Small intestine (tissue), 16 donors: ENCODE data around the gene OR2A14. TPM values are rescaled to one million over a fixed set of nuclear protein-coding genes. Genes with fewer than 3 reads are reported as not detected.

Experiments used
- DNase-seq, 2 donors: peaks; one replicate each; pipeline versions ENCODE4 v3.0.0 to v3.0.0-alpha.2; 2013
- FAIRE-seq: peaks from 2 replicates; lab custom pipeline; 2012; peaks lifted over from hg19 to GRCh38; lab: Jason Lieb, UNC
- H3K27ac ChIP-seq, 3 donors: one replicate each; pipeline ENCODE4 v1.5.1; 2013; ENCODE audit warnings: low read length in 2 of 3, mild to moderate bottlenecking in 2 of 3, control low read depth in 1 of 3, inconsistent platforms in 1 of 3, low read depth in 1 of 3, moderate library complexity in 1 of 3
- H3K27me3 ChIP-seq, 3 donors: one replicate each; pipeline ENCODE4 v1.6.1; 2013; ENCODE audit warnings: low read length in 3 of 3, inconsistent platforms in 1 of 3; ENCODE audit not compliant: control insufficient read depth in 3 of 3, insufficient read depth in 3 of 3
- H3K36me3 ChIP-seq, 3 donors: one replicate each; pipeline ENCODE4 v1.6.1; 2013; ENCODE audit warnings: low read length in 3 of 3, inconsistent platforms in 1 of 3, low read depth in 1 of 3, mild to moderate bottlenecking in 1 of 3, moderate library complexity in 1 of 3; ENCODE audit not compliant: control insufficient read depth in 3 of 3, insufficient read depth in 2 of 3
- H3K4me1 ChIP-seq, 3 donors: one replicate each; pipeline ENCODE4 v1.6.1; 2013; ENCODE audit warnings: low read length in 2 of 3, inconsistent platforms in 1 of 3, low read depth in 1 of 3, mild to moderate bottlenecking in 1 of 3, moderate library complexity in 1 of 3; ENCODE audit not compliant: control insufficient read depth in 3 of 3, insufficient read depth in 2 of 3
- H3K4me3 ChIP-seq, 3 donors: one replicate each; pipeline ENCODE4 v1.5.1; 2013; ENCODE audit warnings: low read length in 3 of 3, control low read depth in 1 of 3, inconsistent platforms in 1 of 3, low read depth in 1 of 3, mild to moderate bottlenecking in 1 of 3, moderate library complexity in 1 of 3
- H3K9me3 ChIP-seq, 2 donors: one replicate each; pipeline ENCODE4 v1.6.1; 2013; ENCODE audit warnings: low read depth in 1 of 2, low read length in 1 of 2; ENCODE audit not compliant: control insufficient read depth in 2 of 2, insufficient read depth in 1 of 2
- WGBS, 3 donors: extraction: QIAGEN DNeasy Blood & Tissue Kit; methylation state at CpG; one replicate each; pipeline ENCODE4 v1.1.7; 2013; 5-methylcytosine and 5-hydroxymethylcytosine counted together
- long read RNA-seq, 10 donors: transcript quantifications; one replicate each; lab custom pipeline, GENCODE V29; 2026
- polyA plus RNA-seq, 4 donors: library from polyadenylated mRNA; stranded (reverse) in 3 of 4; unstranded in 1 of 4; fragments of 200-250 nt in 3 of 4; fragments of 120-200 nt in 1 of 4; gene quantifications; one replicate each; pipeline versions ENCODE4 v1.2.1 to v1.2.3, GENCODE V29; 2013
- donor health status: healthy with polysubstance abuse.
- donor health status: control.
- donor health status: control.
- donor health status: Bipolar disorder and iron deficiency.
- donor health status: healthy.

Gene OR2A14
- under 1 TPM in 1 of 4 donors, not detected in 3; 0.07 TPM for polyA plus RNA-seq
- long read RNA-seq, donor 1, result 0 reads
- long read RNA-seq, donor 2, result 0 reads
- long read RNA-seq, donor 3, result 0 reads
- long read RNA-seq, donor 4, result 0 reads
- long read RNA-seq, donor 5, result 0 reads
- long read RNA-seq, donor 6, result 0 reads
- long read RNA-seq, donor 7, result 0 reads
- long read RNA-seq, donor 8, result 0 reads
- long read RNA-seq, donor 9, result 0 reads
- long read RNA-seq, donor 10, result 0 reads

- no peak for FAIRE-seq
- 74 to 84% (median 81%) methylated on average over 1 of the region's 1 CpG for WGBS, 3 donors
These were observed at the start of gene OR2A14 for GRCh38 chr7:144122876-144123275. OR2A14 (plus strand) TSS chr7:144123176; CDS start chr7:144129113, 5,937 bp downstream.

GRCh38 chr7:144074374-144074773 is 48.6 kb upstream of the OR2A14 start:
- DNase-seq, result no peak
- FAIRE-seq, result no peak
- H3K36me3 ChIP-seq, result no peaks in the 10 kb centered on the region
- H3K9me3 ChIP-seq, result no peaks in the 10 kb centered on the region
- no peak overlapping the region for H3K27ac ChIP-seq
- no peaks in the 10 kb centered on the region for H3K4me1 ChIP-seq
- H3K27me3 ChIP-seq, result no peaks in the 10 kb centered on the region
- 89 to 93% (median 90%) methylated on average over 8 of the region's 8 CpGs for WGBS, 3 donors
- H3K4me3 ChIP-seq, result no peak overlapping the region

More at GRCh38 chr7:144122876-144123275, at the start of gene OR2A14:
- Histone ChIP-seq H3K4me3 (no peak within 1 kb of the TSS), H3K9me3 (no peaks in the 10 kb centered on the region), H3K27me3 (no peaks in the 10 kb centered on the region), H3K27ac (no peak within 1 kb of the TSS), H3K36me3 (no peaks in the 10 kb centered on the region), H3K4me1 (no peaks in the 10 kb centered on the region)
- DNase-seq, result no peak

GRCh38 chr7:144085978-144086377 is 37.0 kb upstream of the OR2A14 start, which contains the start of gene OR2A12:
OR2A12 (plus strand) TSS chr7:144086278; CDS start chr7:144095108, 8,830 bp downstream.
- Histone ChIP-seq H3K4me1 (no peaks in the 10 kb centered on the region), H3K4me3 (no peak within 1 kb of the TSS), H3K27me3 (peaks cover 0 to 3% (median 0%) of the 10 kb centered on the region in 3 donors), H3K9me3 (no peaks in the 10 kb centered on the region), H3K27ac (no peak within 1 kb of the TSS), H3K36me3 (no peaks in the 10 kb centered on the region)
- 80 to 90% (median 90%) methylated on average over 2 of the region's 2 CpGs for WGBS, 3 donors
- no peak for DNase-seq
- no peak for FAIRE-seq

- no peak overlapping the region for H3K27ac ChIP-seq
- WGBS, 3 donors, result 62 to 74% (median 69%) methylated on average over 4 of the region's 4 CpGs
- no peak for FAIRE-seq
These were observed 36.2 kb upstream of the OR2A14 start for GRCh38 chr7:144086730-144087129.

GRCh38 chr7:144087230-144087629 is 35.7 kb upstream of the OR2A14 start:
- Histone ChIP-seq H3K4me3 (no peak overlapping the region), H3K9me3 (no peaks in the 10 kb centered on the region), H3K4me1 (no peaks in the 10 kb centered on the region), H3K27me3 (no peaks in the 10 kb centered on the region), H3K36me3 (no peaks in the 10 kb centered on the region), H3K27ac (no peak overlapping the region)
- FAIRE-seq (no peak), DNase-seq (no peak)
- 79 to 84% (median 79%) methylated on average over 1 of the region's 1 CpG for WGBS, 3 donors

More at GRCh38 chr7:144086730-144087129, 36.2 kb upstream of the OR2A14 start:
- peaks cover 0 to 3% (median 0%) of the 10 kb centered on the region in 3 donors for H3K27me3 ChIP-seq
- H3K4me3 ChIP-seq, result no peak overlapping the region
- no peaks in the 10 kb centered on the region for H3K4me1 ChIP-seq
- H3K36me3 ChIP-seq, result no peaks in the 10 kb centered on the region
- DNase-seq, result no peak
- H3K9me3 ChIP-seq, result no peaks in the 10 kb centered on the region

GRCh38 chr7:144090667-144091066 is 32.3 kb upstream of the OR2A14 start:
- no peak overlapping the region for H3K4me3 ChIP-seq
- DNase-seq (no peak), FAIRE-seq (no peak)
- no peak overlapping the region for H3K27ac ChIP-seq
- H3K9me3 ChIP-seq, result no peaks in the 10 kb centered on the region
- 88 to 90% (median 88%) methylated on average over 3 of the region's 3 CpGs for WGBS, 3 donors
- H3K27me3 ChIP-seq, result no peaks in the 10 kb centered on the region
- H3K4me1 ChIP-seq, result no peaks in the 10 kb centered on the region
- no peaks in the 10 kb centered on the region for H3K36me3 ChIP-seq

GRCh38 chr7:144098776-144099175 is 24.2 kb upstream of the OR2A14 start:
- no peaks in the 10 kb centered on the region for H3K36me3 ChIP-seq
- no peak overlapping the region for H3K27ac ChIP-seq
- no peaks in the 10 kb centered on the region for H3K9me3 ChIP-seq
- H3K4me3 ChIP-seq, result no peak overlapping the region
- H3K4me1 ChIP-seq, result no peaks in the 10 kb centered on the region
- no peaks in the 10 kb centered on the region for H3K27me3 ChIP-seq
- FAIRE-seq, result no peak
- DNase-seq, result no peak

- DNase-seq, result no peak
- H3K4me3 ChIP-seq, result no peak overlapping the region
- FAIRE-seq, result no peak
- H3K36me3 ChIP-seq, result no peaks in the 10 kb centered on the region
- no peaks in the 10 kb centered on the region for H3K9me3 ChIP-seq
- H3K27ac ChIP-seq, result no peak overlapping the region
- no peaks in the 10 kb centered on the region for H3K27me3 ChIP-seq
- no peaks in the 10 kb centered on the region for H3K4me1 ChIP-seq
- WGBS, 3 donors, result 52 to 66% (median 54%) methylated on average over 3 of the region's 3 CpGs
These were observed 22.4 kb upstream of the OR2A14 start for GRCh38 chr7:144100607-144101006.

GRCh38 chr7:144102041-144102440 is 20.9 kb upstream of the OR2A14 start:
- H3K36me3 ChIP-seq, result no peaks in the 10 kb centered on the region
- DNase-seq, result no peak
- H3K4me1 ChIP-seq, result no peaks in the 10 kb centered on the region
- no peak for FAIRE-seq
- no peak overlapping the region for H3K4me3 ChIP-seq
- no peaks in the 10 kb centered on the region for H3K27me3 ChIP-seq
- H3K9me3 ChIP-seq, result no peaks in the 10 kb centered on the region
- no peak overlapping the region for H3K27ac ChIP-seq
